ENCODE measurements around the gene RAP1A. TPM values are rescaled to one million over a fixed set of nuclear protein-coding genes. Genes with fewer than 3 reads are reported as not detected.

Gene RAP1A
- polyA plus RNA-seq = 95.2 TPM
- long read RNA-seq, donor 1, full-length matches to known transcripts = 17 of 47 reads
- long read RNA-seq, donor 1, partial matches to known transcripts = 30 of 47 reads
- long read RNA-seq, donor 1, other reads (novel, unspliced or antisense) = 0 of 47 reads
- long read RNA-seq, donor 2, full-length matches to known transcripts = 62 of 111 reads
- long read RNA-seq, donor 2, partial matches to known transcripts = 49 of 111 reads
- long read RNA-seq, donor 2, other reads (novel, unspliced or antisense) = 0 of 111 reads
- long read RNA-seq, donor 3 = 0 reads
- long read RNA-seq, donor 4, full-length matches to known transcripts = 4 of 4 reads
- long read RNA-seq, donor 4, partial matches to known transcripts = 0 of 4 reads
- long read RNA-seq, donor 4, other reads (novel, unspliced or antisense) = 0 of 4 reads
- long read RNA-seq, donor 5, full-length matches to known transcripts = 24 of 55 reads
- long read RNA-seq, donor 5, partial matches to known transcripts = 31 of 55 reads
- long read RNA-seq, donor 5, other reads (novel, unspliced or antisense) = 0 of 55 reads
- long read RNA-seq, donor 6, full-length matches to known transcripts = 31 of 80 reads
- long read RNA-seq, donor 6, partial matches to known transcripts = 44 of 80 reads
- long read RNA-seq, donor 6, other reads (novel, unspliced or antisense) = 5 of 80 reads
- long read RNA-seq, donor 7, full-length matches to known transcripts = 20 of 40 reads
- long read RNA-seq, donor 7, partial matches to known transcripts = 20 of 40 reads
- long read RNA-seq, donor 7, other reads (novel, unspliced or antisense) = 0 of 40 reads
- long read RNA-seq, donor 8, full-length matches to known transcripts = 50 of 98 reads
- long read RNA-seq, donor 8, partial matches to known transcripts = 43 of 98 reads
- long read RNA-seq, donor 8, other reads (novel, unspliced or antisense) = 5 of 98 reads
- long read RNA-seq, donor 9, full-length matches to known transcripts = 26 of 51 reads
- long read RNA-seq, donor 9, partial matches to known transcripts = 25 of 51 reads
- long read RNA-seq, donor 9, other reads (novel, unspliced or antisense) = 0 of 51 reads
- long read RNA-seq, donor 10, full-length matches to known transcripts = 48 of 78 reads
- long read RNA-seq, donor 10, partial matches to known transcripts = 30 of 78 reads
- long read RNA-seq, donor 10, other reads (novel, unspliced or antisense) = 0 of 78 reads
- long read RNA-seq, donor 11, full-length matches to known transcripts = 41 of 54 reads
- long read RNA-seq, donor 11, partial matches to known transcripts = 13 of 54 reads
- long read RNA-seq, donor 11, other reads (novel, unspliced or antisense) = 0 of 54 reads

DNA sequence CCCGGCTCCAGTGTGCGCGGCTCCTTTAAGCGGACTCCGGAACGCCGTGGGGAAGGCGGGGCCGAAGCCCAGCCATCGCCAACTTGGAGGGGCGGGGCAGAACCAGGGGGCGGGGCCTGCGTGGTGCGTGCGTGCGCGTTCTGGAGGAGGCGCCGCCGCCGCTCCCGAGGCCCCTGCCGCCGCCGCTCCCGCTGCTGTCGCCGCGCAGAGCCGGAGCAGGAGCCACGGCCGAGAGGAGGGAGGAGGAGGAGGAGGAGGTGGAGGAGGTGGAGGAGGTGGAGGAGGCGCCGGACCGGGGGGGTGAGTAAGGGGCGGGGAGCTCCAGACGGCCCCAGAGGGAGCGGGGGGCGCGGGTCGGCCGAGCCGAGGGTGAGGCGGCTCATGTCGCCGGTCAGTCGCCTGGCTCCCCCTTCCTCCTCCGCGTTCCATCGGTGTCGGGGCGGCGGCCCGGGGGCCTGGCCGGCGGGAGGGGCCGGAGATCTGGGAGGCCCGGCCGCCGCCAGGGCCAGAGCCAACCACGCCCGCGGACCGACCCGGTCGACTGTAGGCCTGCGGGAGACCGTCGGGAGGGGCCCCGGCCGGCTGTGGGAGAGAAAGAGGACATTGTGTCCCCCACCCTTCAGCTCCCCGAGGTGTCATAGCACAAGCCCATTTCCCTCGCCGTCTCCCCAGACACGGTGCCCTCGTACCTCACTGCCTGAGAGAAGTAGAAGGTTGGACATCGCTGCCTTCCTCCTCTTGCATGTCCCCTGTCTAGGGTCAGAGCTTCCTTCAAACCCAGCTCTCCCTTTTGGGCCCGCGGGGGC lies at the start of gene RAP1A:
RAP1A (plus strand) TSS at position 155 of the 806 bp plus-strand sequence. CDS start 71,572 bp downstream, outside the sequence.
- DNase-seq = peak; percentile 89 to 94
- Histone ChIP-seq H3K4me1 (ENCODE audit: control insufficient read depth, insufficient read depth, low read length) (peaks cover 12% of the 10 kb centered on the region), H3K27ac (ENCODE audit: low read length) (peak within 1 kb of the TSS; percentile 86), H3K36me3 (ENCODE audit: control insufficient read depth, insufficient read depth, low read length) (peaks cover 6% of the 10 kb centered on the region), H3K4me3 (ENCODE audit: low read length) (peak within 1 kb of the TSS; percentile 87), H3K9me3 (ENCODE audit: control insufficient read depth, low read depth, low read length) (no peaks in the 10 kb centered on the region), H3K27me3 (ENCODE audit: control insufficient read depth, insufficient read depth, low read length) (no peaks in the 10 kb centered on the region)
- no CpG with 5 or more reads among the region's 79 CpGs for WGBS (ENCODE audit: insufficient coverage, low lambda C conversion rate)

DNA sequence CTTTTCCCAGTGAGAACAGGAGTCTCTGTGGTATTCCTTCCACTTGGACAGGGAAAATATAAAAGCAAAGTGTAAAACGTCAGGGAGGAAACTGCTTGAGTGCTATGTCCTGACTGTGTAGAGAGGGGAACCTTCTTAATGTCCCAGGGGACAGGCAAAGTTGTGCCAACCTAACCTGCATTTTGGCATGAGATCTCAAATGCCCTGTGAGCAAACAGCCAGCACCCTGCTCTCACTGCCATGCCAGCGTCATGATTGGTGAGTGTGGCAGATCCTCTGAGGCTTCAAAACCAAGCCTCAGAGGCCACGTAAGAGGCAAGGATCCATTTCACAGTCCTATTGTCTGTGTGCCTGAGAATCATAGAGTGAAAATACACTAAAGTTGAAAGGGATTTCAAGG lies 49.7 kb upstream of the RAP1A start:
- Histone ChIP-seq H3K27me3 (ENCODE audit: control insufficient read depth, insufficient read depth, low read length) (no peaks in the 10 kb centered on the region), H3K27ac (ENCODE audit: low read length) (no peak overlapping the region), H3K4me3 (ENCODE audit: low read length) (no peak overlapping the region), H3K36me3 (ENCODE audit: control insufficient read depth, insufficient read depth, low read length) (no peaks in the 10 kb centered on the region), H3K9me3 (ENCODE audit: control insufficient read depth, low read depth, low read length) (no peaks in the 10 kb centered on the region), H3K4me1 (ENCODE audit: control insufficient read depth, insufficient read depth, low read length) (peaks cover 6% of the 10 kb centered on the region)
- no CpG with 5 or more reads among the region's 3 CpGs for WGBS (ENCODE audit: insufficient coverage, low lambda C conversion rate)
- DNase-seq = no peak

DNA sequence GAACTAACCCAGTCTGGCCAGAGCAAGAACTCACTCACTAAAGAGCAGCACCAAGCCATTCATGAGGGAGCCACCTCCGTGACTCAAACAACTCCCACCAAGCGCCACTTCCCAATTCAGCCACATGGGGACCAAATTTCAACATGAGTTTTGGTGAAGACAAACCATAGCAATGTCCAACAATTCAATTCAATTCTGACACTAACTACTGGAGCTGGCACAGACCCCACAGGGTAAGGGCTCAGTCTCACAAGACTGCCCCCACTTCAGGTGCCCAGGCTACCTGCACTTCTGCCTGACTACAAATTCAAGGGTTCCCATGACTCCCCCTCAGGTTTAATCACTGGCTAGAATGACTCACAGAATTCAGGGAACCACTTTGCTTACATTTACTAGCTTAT lies 48.8 kb upstream of the RAP1A start:
- no peak for DNase-seq
- H3K36me3 ChIP-seq (ENCODE audit: control insufficient read depth, insufficient read depth, low read length) = no peaks in the 10 kb centered on the region
- H3K4me1 ChIP-seq (ENCODE audit: control insufficient read depth, insufficient read depth, low read length) = peaks cover 6% of the 10 kb centered on the region
- H3K4me3 ChIP-seq (ENCODE audit: low read length) = no peak overlapping the region
- H3K27ac ChIP-seq (ENCODE audit: low read length) = no peak overlapping the region
- no CpG with 5 or more reads among the region's 2 CpGs for WGBS (ENCODE audit: insufficient coverage, low lambda C conversion rate)
- H3K27me3 ChIP-seq (ENCODE audit: control insufficient read depth, insufficient read depth, low read length) = no peaks in the 10 kb centered on the region
- no peaks in the 10 kb centered on the region for H3K9me3 ChIP-seq (ENCODE audit: control insufficient read depth, low read depth, low read length)

DNA sequence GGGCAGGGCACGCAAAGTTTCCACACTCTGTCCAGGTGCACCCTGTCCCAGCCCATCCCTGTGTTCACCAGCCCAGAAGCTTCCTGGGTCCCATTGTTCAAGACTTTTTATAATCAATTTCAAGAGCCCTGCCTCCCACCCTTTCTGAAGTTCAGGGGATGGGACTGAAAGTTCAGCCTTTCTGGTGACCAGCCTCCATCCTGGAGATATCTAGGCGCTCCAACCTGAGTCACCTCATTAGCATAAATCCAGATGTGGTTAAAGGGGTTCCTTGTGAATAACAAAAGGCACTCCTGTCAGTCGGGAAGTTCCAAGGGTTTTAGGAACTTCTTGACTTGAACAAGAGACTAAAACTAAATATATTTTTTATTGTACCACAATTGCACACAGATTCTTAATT lies 48.4 kb upstream of the RAP1A start:
- DNase-seq = no peak
- Histone ChIP-seq H3K27me3 (ENCODE audit: control insufficient read depth, insufficient read depth, low read length) (no peaks in the 10 kb centered on the region), H3K36me3 (ENCODE audit: control insufficient read depth, insufficient read depth, low read length) (no peaks in the 10 kb centered on the region), H3K4me1 (ENCODE audit: control insufficient read depth, insufficient read depth, low read length) (peaks cover 3% of the 10 kb centered on the region), H3K27ac (ENCODE audit: low read length) (no peak overlapping the region), H3K9me3 (ENCODE audit: control insufficient read depth, low read depth, low read length) (no peaks in the 10 kb centered on the region), H3K4me3 (ENCODE audit: low read length) (no peak overlapping the region)
- WGBS (ENCODE audit: insufficient coverage, low lambda C conversion rate) = no CpG with 5 or more reads among the region's 3 CpGs

DNA sequence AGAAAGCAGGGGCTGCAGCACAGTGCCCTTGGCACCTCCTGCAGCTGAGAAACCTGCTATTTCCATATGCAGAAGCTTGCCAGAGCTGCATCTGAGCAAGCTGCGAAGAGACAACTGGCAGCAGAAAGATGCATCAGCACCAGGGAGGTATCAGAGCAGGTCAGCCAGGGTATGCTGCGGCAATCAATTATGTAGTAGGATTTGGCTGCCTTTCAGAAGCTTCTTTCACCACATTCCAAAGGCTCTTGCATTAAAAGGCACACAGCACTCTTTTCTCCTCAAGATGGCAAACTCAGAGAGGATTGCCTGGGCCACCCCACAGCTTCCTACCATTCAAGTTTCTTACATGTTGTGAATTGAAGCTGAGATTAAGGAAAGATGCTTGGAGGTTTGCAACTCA lies 47.6 kb upstream of the RAP1A start:
- WGBS (ENCODE audit: insufficient coverage, low lambda C conversion rate) = no CpG with 5 or more reads among the region's 2 CpGs
- no peaks in the 10 kb centered on the region for H3K27me3 ChIP-seq (ENCODE audit: control insufficient read depth, insufficient read depth, low read length)
- no peak overlapping the region for H3K4me3 ChIP-seq (ENCODE audit: low read length)
- H3K4me1 ChIP-seq (ENCODE audit: control insufficient read depth, insufficient read depth, low read length) = peaks cover 8% of the 10 kb centered on the region
- H3K27ac ChIP-seq (ENCODE audit: low read length) = no peak overlapping the region
- H3K36me3 ChIP-seq (ENCODE audit: control insufficient read depth, insufficient read depth, low read length) = no peaks in the 10 kb centered on the region
- no peaks in the 10 kb centered on the region for H3K9me3 ChIP-seq (ENCODE audit: control insufficient read depth, low read depth, low read length)
- peak in 1 of 2 donors; percentile 20 for DNase-seq

DNA sequence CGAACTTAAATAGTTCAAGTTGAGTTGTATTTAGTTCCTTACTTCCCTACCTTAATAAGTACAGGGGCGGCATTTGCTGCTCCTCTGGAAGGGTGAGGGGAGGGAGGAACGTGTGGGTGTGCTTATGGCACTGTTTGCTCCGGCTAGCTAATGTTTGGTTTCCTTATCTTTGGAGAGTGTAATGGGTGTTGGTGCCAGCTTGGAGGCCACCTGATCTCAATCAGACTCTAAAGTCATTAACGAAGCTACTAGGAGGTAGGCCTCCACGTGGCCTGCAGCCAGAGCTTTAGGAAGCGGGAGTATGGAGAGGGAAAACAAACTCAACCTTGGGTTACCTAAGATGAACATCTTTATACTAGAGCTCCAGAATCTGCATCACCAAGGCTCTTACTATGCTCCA lies 43.0 kb upstream of the RAP1A start:
- peak overlapping the region; percentile 13 for H3K27ac ChIP-seq (ENCODE audit: low read length)
- no CpG with 5 or more reads among the region's 7 CpGs for WGBS (ENCODE audit: insufficient coverage, low lambda C conversion rate)

DNA sequence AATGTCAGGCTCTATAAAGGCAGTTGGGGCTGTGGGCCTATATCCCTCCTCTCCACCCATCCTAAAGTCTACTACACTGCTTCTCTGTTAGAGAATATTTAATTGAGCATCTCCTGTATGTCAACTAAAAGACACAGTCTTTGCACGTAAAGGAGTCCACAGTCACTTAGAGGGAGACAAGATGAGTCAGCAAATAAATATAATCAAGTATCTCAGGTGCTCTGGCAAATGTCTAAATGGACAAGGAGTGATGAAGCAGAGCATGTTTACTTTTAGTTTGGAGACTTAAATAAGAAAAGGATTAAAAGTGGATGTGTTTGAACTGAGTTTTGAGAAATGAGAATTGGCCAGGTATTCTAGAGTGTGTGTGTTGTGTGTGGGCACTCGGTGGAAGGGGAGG lies 41.8 kb upstream of the RAP1A start:
- peaks cover 8% of the 10 kb centered on the region for H3K4me1 ChIP-seq (ENCODE audit: control insufficient read depth, insufficient read depth, low read length)
- H3K9me3 ChIP-seq (ENCODE audit: control insufficient read depth, low read depth, low read length) = no peaks in the 10 kb centered on the region
- H3K4me3 ChIP-seq (ENCODE audit: low read length) = no peak overlapping the region
- H3K27me3 ChIP-seq (ENCODE audit: control insufficient read depth, insufficient read depth, low read length) = no peaks in the 10 kb centered on the region
- H3K27ac ChIP-seq (ENCODE audit: low read length) = no peak overlapping the region
- WGBS (ENCODE audit: insufficient coverage, low lambda C conversion rate) = 100% methylated on average over 1 of the region's 2 CpGs
- H3K36me3 ChIP-seq (ENCODE audit: control insufficient read depth, insufficient read depth, low read length) = no peaks in the 10 kb centered on the region
- DNase-seq = no peak

More for the DNA sequence above, 43.0 kb upstream of the RAP1A start:
- H3K27me3 ChIP-seq (ENCODE audit: control insufficient read depth, insufficient read depth, low read length) = no peaks in the 10 kb centered on the region
- H3K9me3 ChIP-seq (ENCODE audit: control insufficient read depth, low read depth, low read length) = no peaks in the 10 kb centered on the region
- no peak overlapping the region for H3K4me3 ChIP-seq (ENCODE audit: low read length)
- no peaks in the 10 kb centered on the region for H3K36me3 ChIP-seq (ENCODE audit: control insufficient read depth, insufficient read depth, low read length)
- peaks cover 8% of the 10 kb centered on the region for H3K4me1 ChIP-seq (ENCODE audit: control insufficient read depth, insufficient read depth, low read length)
- peak; percentile 29 to 73 for DNase-seq

DNA sequence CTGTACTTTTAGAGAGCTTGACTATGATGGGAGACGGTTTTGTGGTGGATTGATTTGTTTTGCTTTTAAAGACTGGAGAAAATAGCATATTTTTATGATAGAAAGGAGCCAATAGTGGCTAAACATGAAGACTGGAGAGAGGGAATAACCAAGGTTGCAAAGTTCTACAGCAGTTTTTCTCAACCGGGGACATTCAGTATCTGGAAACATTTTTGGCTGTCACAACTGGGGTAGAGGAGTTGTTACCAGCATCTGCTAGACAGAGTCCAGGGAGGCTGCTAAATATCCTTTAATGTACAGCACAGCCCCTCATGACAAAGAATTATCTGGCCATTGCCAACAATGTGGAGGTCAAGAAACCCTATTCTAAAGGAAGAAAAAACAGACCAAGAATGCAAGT lies 38.4 kb upstream of the RAP1A start:
- Histone ChIP-seq H3K36me3 (ENCODE audit: control insufficient read depth, insufficient read depth, low read length) (no peaks in the 10 kb centered on the region), H3K9me3 (ENCODE audit: control insufficient read depth, low read depth, low read length) (no peaks in the 10 kb centered on the region), H3K4me1 (ENCODE audit: control insufficient read depth, insufficient read depth, low read length) (peaks cover 8% of the 10 kb centered on the region), H3K27me3 (ENCODE audit: control insufficient read depth, insufficient read depth, low read length) (no peaks in the 10 kb centered on the region), H3K27ac (ENCODE audit: low read length) (no peak overlapping the region), H3K4me3 (ENCODE audit: low read length) (no peak overlapping the region)
- DNase-seq = no peak
- 67% methylated on average over 1 of the region's 2 CpGs for WGBS (ENCODE audit: insufficient coverage, low lambda C conversion rate)

DNA sequence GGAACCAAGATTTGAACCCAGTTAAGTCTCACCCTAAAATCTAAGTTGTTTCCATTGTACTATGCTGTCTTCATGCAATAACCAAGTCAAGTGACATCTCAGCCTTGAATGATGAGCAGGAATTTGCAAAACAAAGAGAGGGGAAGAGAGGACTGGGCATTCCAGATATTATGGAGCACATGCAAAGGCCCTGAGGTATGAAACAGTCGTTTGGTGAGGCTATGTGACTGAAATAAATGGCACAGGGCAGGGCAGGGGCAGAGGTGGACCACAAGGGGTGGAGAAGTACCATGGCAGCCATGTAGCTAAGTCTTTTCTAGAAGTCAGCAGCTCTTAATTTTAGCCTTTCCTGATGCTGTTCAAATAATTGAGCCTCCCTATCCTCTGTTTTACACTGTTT lies 37.6 kb upstream of the RAP1A start:
- WGBS (ENCODE audit: insufficient coverage, low lambda C conversion rate) = no CpG with 5 or more reads among the region's 1 CpG
- Histone ChIP-seq H3K4me1 (ENCODE audit: control insufficient read depth, insufficient read depth, low read length) (no peaks in the 10 kb centered on the region), H3K27me3 (ENCODE audit: control insufficient read depth, insufficient read depth, low read length) (no peaks in the 10 kb centered on the region), H3K9me3 (ENCODE audit: control insufficient read depth, low read depth, low read length) (no peaks in the 10 kb centered on the region), H3K4me3 (ENCODE audit: low read length) (no peak overlapping the region), H3K27ac (ENCODE audit: low read length) (no peak overlapping the region), H3K36me3 (ENCODE audit: control insufficient read depth, insufficient read depth, low read length) (no peaks in the 10 kb centered on the region)
- no peak for DNase-seq
